Neural crest cell (in vitro differentiated cells): Measurements from ENCODE around the gene KIF15. TPM values are rescaled to one million over a fixed set of nuclear protein-coding genes. Genes with fewer than 3 reads are reported as not detected.

Source experiments
- DNase-seq: peaks from one replicate; pipeline ENCODE4 v3.0.0; 2021; ENCODE audit warnings: low read depth, mixed read lengths, low spot score
- H3K27ac Mint-ChIP-seq: one replicate; pipeline ENCODE4 v1.8.0; 2021; ENCODE audit warnings: mild to moderate bottlenecking, mixed read lengths; ENCODE audit not compliant: unreplicated experiment
- H3K27me3 Mint-ChIP-seq: 2 replicates; pipeline ENCODE4 v1.8.0; 2021; ENCODE audit warnings: low read depth, mild to moderate bottlenecking, mixed read lengths
- H3K36me3 Mint-ChIP-seq: 2 replicates; pipeline ENCODE4 v1.8.0; 2021; ENCODE audit warnings: low read depth, mild to moderate bottlenecking, mixed read lengths
- H3K4me1 Mint-ChIP-seq: 2 replicates; pipeline ENCODE4 v1.8.0; 2021; ENCODE audit warnings: mixed read lengths
- H3K4me3 Mint-ChIP-seq: one replicate; pipeline ENCODE4 v1.8.0; 2021; ENCODE audit warnings: mild to moderate bottlenecking, mixed read lengths
- H3K9me3 Mint-ChIP-seq: 2 replicates; pipeline ENCODE4 v1.8.0; 2021; ENCODE audit warnings: mixed read lengths
- CTCF ChIP-seq: fragments of 200-600 bp; sonication (generic); conservative IDR thresholded peaks from 2 replicates; pipeline ENCODE4 v1.5.0; 2021; ENCODE audit warnings: antibody characterized with exemption, mild to moderate bottlenecking
- long read RNA-seq: library from polyadenylated mRNA; unstranded; transcript quantifications from one replicate; pipeline ENCODE4 v2.0.0, GENCODE V29; 2020
- total RNA-seq: library from RNA; stranded (reverse); gene quantifications from 2 replicates; pipeline ENCODE4 v1.2.1, GENCODE V29; 2021

The KIF15 gene
- total RNA-seq, result 49.0 and 51.3 TPM in 2 replicates
- long read RNA-seq, full-length matches to known transcripts, result 1 of 379 reads
- long read RNA-seq, partial matches to known transcripts, result 326 of 379 reads
- long read RNA-seq, other reads (novel, unspliced or antisense), result 52 of 379 reads

- H3K36me3 Mint-ChIP-seq, result peaks cover 65% of the 10 kb centered on the region
- peak; percentile 93 for DNase-seq
- no peaks in the 10 kb centered on the region for H3K27me3 Mint-ChIP-seq
- peaks cover 23% of the 10 kb centered on the region for H3K4me1 Mint-ChIP-seq
- H3K9me3 Mint-ChIP-seq, result peaks cover 29% of the 10 kb centered on the region
- H3K27ac Mint-ChIP-seq, result peak within 1 kb of the TSS; percentile 98
- TF ChIP-seq CTCF, result no peak
- H3K4me3 Mint-ChIP-seq, result peak within 1 kb of the TSS; percentile 93
Measured at GRCh38 chr3:44761424-44762169, at the start of gene KIF15, which contains the start of gene KIAA1143. Gene KIF15 (plus strand): TSS chr3:44761794. CDS start chr3:44761866, 72 bp downstream. Gene KIAA1143 (minus strand): TSS chr3:44761619. CDS start chr3:44761602, 17 bp downstream.

GRCh38 chr3:44712455-44713075, 49.0 kb upstream of the KIF15 start, which contains the start of gene ZNF502:
Gene ZNF502 (plus strand): TSS chr3:44712660. CDS start chr3:44720262, 7,602 bp downstream.
- no peak within 1 kb of the TSS for H3K27ac Mint-ChIP-seq
- no peak within 1 kb of the TSS for H3K4me3 Mint-ChIP-seq
- H3K36me3 Mint-ChIP-seq, result peaks cover 2% of the 10 kb centered on the region
- no peak for TF ChIP-seq CTCF
- H3K4me1 Mint-ChIP-seq, result no peaks in the 10 kb centered on the region
- peaks cover 3% of the 10 kb centered on the region for H3K27me3 Mint-ChIP-seq
- peaks cover 33% of the 10 kb centered on the region for H3K9me3 Mint-ChIP-seq
- DNase-seq, result no peak

DNA sequence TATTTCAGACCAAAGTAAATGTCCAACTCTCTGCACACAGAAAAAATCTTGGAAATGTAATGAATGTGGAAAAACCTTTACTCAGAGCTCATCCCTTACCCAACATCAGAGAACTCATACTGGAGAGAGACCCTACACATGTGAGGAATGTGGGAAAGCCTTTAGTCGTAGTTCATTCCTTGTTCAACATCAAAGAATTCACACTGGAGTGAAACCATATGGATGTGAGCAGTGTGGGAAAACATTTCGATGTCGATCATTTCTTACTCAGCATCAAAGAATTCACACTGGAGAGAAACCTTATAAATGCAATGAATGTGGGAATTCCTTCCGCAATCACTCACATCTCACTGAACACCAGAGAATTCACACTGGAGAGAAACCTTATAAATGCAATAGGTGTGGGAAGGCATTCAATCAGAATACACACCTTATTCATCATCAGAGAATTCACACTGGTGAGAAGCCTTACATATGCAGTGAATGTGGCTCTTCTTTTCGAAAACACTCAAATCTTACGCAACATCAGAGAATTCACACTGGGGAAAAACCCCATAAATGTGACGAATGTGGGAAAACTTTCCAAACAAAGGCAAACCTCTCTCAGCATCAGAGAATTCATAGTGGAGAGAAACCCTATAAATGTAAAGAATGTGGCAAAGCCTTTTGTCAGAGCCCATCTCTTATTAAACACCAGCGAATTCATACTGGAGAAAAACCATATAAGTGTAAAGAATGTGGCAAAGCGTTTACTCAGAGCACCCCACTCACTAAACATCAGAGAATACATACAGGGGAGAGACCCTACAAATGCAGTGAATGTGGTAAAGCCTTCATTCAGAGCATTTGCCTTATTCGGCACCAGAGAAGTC, 40.1 kb upstream of the KIF15 start:
- Mint-ChIP-seq H3K9me3 (peaks cover 44% of the 10 kb centered on the region), H3K36me3 (peaks cover 26% of the 10 kb centered on the region), H3K27me3 (no peaks in the 10 kb centered on the region), H3K27ac (no peak overlapping the region), H3K4me3 (no peak overlapping the region), H3K4me1 (no peaks in the 10 kb centered on the region)
- no peak for DNase-seq
- no peak for TF ChIP-seq CTCF

GRCh38 chr3:44722103-44722401, 39.5 kb upstream of the KIF15 start:
- H3K9me3 Mint-ChIP-seq, result peaks cover 41% of the 10 kb centered on the region
- H3K4me1 Mint-ChIP-seq, result no peaks in the 10 kb centered on the region
- H3K36me3 Mint-ChIP-seq, result peaks cover 26% of the 10 kb centered on the region
- no peak overlapping the region for H3K27ac Mint-ChIP-seq
- DNase-seq, result no peak
- H3K27me3 Mint-ChIP-seq, result no peaks in the 10 kb centered on the region
- no peak for TF ChIP-seq CTCF
- no peak overlapping the region for H3K4me3 Mint-ChIP-seq

- no peak within 1 kb of the TSS for H3K27ac Mint-ChIP-seq
- TF ChIP-seq CTCF, result no peak
- peaks cover 56% of the 10 kb centered on the region for H3K36me3 Mint-ChIP-seq
- H3K4me3 Mint-ChIP-seq, result peak within 1 kb of the TSS; percentile 88
- peak; percentile 37 for DNase-seq
- no peaks in the 10 kb centered on the region for H3K27me3 Mint-ChIP-seq
- peaks cover 41% of the 10 kb centered on the region for H3K9me3 Mint-ChIP-seq
- H3K4me1 Mint-ChIP-seq, result peaks cover 5% of the 10 kb centered on the region
Measured at GRCh38 chr3:44729384-44729910, 32.1 kb upstream of the KIF15 start, which contains the start of gene ZNF501. Gene ZNF501 (plus strand): TSS chr3:44729635. CDS start chr3:44734422, 4,787 bp downstream.
